NCI-H82 treated with DMSO at 0.1 percent for 48 hours (cell line): Measurements from ENCODE around the gene PGLYRP2.

Source experiments
- DNase-seq: peaks from one replicate; lab custom pipeline; 2025; ENCODE audit not compliant: unreplicated experiment; lab: John Stamatoyannopoulos, UW

PGLYRP2 gene

DNA sequence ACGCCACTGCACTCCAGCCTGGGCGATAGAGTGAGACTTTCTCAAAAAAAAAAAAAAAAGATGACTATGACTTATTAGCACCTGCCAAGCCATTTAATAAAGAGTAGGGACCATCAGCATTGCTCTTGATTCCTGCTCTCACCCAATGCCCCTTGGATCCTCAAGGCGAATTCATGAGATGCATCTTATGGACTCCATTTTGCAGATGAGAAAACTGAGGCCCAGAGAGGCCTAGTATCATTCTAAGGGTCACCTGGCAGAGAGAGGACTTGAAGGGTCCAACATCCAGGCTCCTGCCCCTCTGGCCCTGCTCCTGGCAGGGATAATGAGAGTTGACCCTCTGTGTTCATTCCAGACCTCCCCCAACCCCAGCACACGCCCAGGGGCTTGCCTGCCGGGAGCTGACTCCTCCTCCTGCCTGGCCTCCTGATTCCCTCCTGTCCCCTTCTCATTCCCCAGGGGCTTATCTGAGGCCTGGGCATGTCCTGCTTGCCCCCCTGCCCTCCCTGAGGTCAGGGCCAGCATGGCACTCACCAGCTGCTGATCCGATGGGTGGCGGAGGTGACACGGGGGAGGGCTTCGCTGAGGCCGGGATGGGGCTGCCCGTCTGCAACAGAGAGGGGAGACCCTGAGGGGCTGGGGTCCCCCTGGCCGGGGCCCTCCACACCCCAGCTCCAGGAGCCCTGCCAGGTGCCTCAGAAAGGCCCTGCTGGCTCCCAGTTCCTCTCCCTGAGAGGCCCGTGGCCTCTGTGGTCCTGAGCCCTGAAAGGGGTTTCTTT is 37.0 kb downstream of the PGLYRP2 start:
- no peak for DNase-seq

- no peak for DNase-seq
These were observed 38.0 kb downstream of the PGLYRP2 start for GRCh38 chr19:15441317-15441716.

DNA sequence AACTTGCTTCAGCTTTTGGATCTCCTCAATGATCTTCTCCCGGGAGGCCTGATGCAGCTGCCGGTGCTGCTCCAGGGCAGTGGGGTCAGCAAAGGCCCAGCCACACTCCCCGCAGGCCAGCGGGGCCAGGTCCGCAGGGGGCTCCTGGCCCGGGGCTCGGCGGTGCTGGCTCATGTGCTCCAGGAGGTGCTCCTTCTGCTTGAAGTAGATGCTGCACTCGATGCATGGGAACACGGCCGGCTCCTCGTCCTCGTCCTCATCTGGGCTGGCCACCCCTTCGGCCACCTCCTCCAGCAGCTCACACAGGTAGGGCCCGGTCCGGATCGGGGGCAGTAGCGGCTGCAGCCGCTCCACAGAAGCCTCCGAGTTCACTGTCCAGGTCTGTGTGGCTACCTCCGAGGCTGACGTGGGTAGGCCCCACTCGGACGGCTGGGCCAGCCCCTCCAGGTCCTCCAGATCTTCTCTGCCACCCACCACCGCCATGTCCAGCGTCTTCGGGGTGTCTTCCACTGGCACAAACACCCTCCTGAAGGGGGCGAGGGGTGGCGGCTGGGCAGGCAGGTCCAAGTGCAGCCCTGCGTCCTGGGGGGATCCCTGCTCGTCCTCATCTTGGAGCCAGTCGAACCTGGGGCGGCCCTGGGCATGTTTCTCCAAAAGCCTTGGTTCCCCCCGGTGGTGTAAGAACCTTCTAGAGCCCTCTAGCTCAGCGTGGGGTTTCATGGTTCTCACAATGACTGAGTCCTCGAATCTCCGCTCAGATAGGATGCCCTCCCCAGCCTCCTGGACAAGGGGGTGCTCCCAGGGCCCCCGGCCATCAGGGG is 39.3 kb downstream of the PGLYRP2 start:
- DNase-seq = no peak

DNA sequence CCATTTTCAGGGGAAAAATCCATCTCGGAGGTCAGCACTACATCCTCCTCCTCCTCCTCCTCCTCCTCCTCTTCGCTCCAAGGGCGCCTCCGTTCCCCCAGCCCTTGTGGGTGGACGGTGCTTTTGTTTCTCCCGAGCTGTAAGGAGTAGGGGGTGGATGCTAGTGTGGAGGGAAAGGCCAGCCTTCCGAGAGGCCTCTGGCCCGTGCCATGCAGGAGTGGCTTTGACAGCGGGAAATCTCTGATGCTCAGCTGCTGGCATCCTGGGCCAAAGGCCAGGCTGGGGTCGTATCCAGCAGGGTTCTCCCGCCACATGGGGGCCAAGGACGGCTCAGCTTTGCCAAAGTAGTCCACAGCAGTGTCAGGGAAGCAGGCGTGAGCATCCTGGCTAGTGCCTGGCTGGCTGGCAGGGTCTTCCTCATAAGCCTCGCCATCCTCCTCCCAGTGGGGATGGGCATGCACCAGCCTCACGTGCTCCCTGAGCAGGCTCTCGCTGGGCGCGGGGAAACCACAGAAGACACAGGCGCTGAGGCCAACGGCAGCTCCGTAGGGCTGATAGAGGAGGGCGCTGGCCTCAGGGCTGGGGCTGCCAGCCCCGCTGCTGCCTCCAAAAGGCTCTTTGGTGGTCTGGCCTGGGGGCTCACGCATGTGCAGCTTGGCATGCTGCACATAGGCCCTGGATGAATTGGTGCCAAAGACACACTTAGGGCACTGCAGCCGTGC is 40.1 kb downstream of the PGLYRP2 start:
- DNase-seq = no peak

- DNase-seq = no peak
These were observed 40.7 kb downstream of the PGLYRP2 start for GRCh38 chr19:15438577-15438976.

- DNase-seq = no peak
These were observed 41.2 kb downstream of the PGLYRP2 start for GRCh38 chr19:15438124-15438496.

DNA sequence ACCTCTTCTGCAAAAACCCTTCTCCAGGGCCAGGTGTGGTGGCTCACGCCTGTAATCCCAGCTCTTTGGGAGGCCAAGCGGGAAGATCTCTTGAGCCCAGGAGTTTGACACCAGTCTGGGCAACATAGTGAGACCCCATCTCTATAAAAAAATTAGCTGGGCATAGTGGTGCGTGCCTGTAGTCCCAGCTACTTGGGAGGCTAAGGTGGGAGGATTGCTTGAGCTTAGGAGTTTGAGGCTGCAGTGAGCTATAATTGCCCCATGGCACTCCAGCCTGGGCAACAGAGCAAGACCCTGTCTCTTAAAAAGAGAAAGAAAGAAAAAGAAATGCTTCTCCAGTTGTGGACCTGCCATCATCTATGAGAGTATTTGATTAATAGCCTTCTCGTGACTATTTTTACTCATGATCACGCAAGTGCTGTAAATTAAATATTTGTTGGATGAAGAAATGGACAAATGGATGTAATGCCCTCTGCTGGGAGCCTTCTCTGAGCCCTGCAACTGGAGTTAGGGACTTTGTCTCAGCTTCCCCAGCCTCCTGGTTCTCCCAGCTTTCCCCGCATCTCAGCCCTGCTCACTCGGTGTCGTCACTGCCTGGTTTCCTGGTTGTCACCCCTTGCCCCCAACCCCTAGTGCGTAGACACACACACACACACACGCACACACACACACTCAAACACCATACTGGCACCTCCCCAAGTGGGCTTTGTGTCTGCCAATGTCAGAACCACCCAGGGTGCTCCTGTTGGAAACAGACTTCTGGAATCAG is 41.8 kb downstream of the PGLYRP2 start:
- no peak for DNase-seq

DNA sequence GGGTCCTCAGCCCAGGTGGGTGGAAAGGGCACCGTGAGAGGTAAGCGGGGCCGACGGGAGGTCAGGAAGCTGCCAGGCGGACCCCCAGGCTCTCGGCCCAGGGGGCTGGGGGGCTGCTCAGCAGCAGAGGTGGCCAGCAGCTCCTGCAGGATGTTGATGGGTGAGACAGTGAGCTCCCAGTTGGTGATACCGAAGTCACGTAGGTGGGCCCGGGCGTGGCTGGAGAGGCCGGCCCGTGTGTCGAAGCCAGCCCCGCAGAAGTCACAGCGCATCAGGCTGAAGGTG is 42.5 kb downstream of the PGLYRP2 start:
- no peak for DNase-seq

DNA sequence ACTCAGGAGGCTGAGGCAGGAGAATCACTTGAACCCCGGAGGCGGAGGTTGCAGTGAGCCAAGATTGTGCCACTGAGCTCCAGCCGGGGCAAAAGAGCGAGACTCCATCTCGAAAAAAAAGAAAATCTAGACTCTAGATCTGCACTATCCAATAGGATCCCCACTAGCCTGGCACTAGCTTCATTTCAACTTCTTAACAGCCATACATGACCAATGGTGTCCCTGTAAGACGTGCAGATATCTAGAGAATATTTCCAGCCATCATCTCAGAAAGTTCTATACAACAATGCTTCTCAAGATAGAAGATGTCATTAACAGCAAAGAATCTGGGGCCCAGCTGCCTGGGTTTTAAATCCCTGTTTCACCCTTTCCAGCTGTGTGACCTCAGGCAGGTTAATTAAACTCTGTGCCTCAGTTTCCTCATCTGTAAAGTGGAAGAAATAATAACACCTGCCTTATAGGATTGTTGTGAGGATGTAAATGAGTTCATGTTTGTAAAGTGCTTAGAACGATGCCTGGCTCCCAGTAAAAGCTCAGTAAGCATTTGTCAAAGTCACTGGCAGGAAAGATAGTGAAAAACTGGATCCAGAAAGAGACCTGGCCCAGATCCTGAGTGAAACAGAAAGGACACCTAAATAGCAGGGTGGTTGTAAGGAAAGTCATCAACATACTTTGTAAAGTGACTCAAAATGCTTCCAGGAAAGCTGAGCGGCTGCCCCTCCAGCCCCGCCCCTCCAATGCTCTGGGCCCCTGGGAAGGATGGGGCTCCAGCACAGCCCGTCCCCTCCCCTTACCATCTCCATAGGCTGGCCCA is 43.1 kb downstream of the PGLYRP2 start:
- DNase-seq = no peak

DNA sequence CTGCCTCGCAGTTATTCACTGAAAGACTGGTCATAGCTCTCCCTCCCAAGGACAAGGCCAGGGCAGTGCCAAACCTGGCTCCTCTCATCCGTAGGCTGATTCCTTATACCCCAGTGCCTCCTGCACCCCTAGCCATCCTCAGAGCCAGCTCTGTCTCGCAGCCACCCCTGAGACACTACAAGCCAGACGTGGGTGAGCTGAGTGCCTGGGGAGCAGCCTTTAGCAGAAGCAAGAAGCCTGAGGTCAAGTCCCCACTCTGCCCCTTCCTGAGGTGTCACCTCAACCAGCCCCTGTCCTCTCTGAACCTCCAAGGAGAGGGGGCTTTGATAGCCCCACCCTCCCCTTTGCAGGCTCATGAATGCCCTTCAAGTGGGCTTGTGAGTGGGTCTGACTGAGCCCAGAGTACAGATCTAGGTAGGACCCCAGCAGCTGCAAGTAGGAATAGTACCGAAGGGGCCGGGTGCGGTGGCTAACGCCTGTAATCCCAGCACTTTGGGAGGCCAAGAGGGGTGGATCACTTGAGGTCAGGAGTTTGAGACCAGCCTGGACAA is 45.7 kb downstream of the PGLYRP2 start:
- DNase-seq = no peak

DNA sequence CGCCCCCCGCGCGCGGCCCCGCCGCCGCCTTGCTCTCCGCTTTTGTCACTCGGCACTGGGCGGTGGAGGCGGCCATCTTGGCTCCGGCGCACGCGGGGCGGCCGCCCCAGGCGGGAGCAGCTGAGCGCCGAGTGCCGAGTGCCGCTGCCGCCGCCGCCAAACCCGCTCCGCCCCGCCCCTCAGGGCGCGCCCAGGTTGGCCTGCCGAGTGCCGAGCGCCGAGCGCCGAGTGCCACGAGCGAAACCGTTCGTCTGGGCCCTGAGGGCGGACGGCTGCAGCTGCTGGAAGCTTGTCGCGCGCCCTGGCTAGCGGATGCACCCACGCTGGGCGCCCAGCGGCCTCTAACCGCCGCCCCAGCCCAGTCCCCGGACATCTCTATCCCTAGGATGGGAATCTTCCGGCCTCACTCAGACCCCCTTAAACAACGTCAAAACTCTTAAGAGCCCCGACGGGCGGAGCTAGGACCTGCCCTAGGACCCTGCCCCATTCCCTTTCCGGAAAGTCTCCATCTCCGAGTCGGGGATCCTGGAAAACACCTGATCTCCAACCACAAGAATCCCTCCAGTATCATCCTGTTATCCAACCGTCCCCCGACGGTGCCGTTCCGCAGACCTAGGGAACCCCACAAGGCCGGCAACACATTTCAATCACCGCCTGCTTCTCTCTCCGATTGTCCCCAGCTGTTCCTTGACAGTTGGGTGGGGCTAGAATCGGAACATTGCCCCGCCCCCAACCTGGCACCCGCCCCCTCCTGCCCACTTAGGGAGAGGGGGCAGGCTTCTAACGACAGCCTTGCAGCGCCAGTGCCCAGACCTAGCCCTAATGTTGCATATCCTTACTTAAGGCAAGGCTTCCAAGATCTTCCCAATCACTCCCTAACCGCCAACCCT is 46.4 kb downstream of the PGLYRP2 start:
- DNase-seq = peak; percentile 73

DNA sequence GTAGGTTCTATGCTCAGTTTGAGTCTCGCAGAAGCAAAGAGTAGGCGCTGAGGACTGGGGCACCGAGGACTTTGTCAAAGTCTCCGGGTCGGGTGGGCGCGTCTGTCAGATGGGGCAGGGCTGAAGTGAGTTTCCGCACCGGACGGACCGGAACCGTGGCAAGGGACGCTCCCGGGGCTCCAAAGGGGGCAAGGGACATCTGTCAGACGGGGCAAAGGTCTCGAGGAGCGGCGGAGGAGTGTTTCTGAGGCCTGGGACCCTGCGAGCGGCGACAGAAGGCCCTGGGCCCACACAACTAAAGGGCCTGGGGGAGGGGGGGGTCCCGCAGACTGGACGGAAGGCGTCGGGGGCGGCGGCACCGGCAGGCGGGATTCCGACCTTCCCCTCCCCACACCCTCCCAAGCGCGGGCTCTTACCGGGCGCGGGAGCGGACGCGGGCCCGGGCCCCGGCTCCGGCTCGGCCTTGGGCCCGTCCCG is 47.2 kb downstream of the PGLYRP2 start:
- DNase-seq = no peak

DNA sequence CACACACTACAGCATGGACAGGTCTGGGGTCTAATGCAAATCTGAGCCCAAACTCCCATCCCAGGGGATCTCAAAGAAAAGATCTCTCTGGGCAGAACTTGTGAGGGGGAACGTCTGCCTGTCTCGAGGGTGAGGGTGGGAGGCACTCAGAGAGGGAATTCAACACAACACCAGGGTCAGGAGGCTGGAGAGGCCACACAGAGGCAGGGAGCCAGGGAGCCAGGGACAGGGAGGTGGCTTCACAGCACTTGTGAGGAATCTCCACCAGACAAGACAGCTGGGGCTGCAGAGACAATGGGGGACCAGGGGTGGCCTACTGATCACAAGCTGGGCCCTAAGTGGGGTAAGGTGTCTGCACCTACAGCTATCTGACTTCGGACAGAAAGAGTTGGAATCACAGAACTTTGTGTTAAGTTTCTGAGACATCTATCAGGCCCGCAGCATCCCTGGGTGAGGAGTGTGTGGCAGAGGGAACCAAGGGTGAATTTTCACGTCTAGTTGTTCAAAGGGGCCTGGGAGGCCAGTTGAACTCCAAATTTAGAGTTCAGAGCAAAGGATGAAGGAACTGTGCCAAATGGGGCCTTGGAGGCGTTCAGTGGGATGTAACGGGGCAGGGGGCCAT is 47.8 kb downstream of the PGLYRP2 start:
- DNase-seq = no peak

GRCh38 chr19:15430526-15431120 is 48.7 kb downstream of the PGLYRP2 start:
- no peak for DNase-seq

- DNase-seq = no peak
These were observed 49.4 kb downstream of the PGLYRP2 start for GRCh38 chr19:15429825-15430467.

- no peak for DNase-seq
These were observed 50.1 kb downstream of the PGLYRP2 start for GRCh38 chr19:15428956-15429824.

DNA sequence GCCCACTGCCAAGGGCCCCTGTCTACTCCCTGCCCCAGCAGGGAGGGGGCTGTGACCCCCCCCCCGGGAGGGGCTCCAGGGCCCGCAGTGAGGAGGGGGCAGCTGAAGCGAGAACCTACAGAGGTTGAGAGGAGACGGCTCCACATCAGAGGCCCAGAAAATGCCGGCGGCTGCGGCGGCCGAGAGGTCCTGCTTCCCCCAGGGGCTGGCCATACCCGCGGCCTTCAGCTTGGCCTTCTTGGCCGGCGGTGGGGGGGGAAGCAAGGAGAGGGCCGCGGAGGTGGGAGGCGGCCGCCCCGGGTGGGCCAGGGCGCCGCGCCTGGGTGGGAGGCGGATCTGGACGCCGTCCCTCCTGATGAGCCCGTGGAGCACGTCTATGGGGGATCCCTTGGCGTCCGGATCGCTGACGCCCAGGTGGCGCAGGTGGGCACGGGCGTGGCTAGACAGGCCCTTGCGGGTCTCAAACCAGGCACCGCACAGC is 51.3 kb downstream of the PGLYRP2 start:
- DNase-seq = no peak
